HG03039 (cell line): Measurements from ENCODE around the gene NKX1-1.
"Not testable (repeated sequence)": the region's sequence is repeated elsewhere in the genome, so short reads cannot be mapped to it uniquely, and the experiment has no call there.

Experiments used
- ATAC-seq: cut with Tn5 transposase; IDR thresholded peaks from one replicate; pipeline ENCODE4 v1.9.1; 2021; ENCODE audit warnings: mild to moderate bottlenecking, moderate library complexity; ENCODE audit not compliant: unreplicated experiment

NKX1-1 gene

DNA sequence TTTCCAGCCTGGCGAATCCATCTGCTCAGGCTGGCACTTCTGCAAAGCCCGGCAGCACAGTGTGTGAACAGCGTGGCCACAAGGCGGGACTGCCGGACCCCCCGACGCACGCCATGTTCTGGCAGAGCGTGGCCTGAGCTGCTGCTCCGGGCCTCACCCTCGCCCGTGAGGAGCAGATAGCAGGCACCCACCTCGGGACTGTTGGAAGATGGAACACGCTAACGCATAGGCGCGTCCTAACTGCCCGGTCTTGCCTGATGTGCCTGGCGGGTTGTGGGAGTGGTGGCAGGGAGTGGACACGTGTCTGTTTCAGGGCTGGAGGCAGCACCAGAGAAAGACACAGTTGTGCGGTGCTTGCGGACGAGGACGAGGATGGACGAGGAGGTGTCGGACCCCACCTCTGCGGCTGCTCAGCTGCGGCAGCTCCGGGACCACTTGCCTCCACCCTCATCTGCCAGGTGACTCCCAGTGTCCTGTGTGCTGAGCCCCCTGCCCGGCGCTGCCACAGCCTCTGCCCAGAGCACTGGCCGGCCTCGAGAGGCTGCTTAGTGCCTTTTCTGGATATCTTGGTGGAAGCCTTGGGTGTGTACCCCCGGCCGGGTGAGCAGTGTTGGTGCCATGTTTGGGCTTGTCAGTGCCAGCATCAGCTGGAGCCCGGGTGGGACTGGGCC lies 31.1 kb downstream of the NKX1-1 start:
- no peak for ATAC-seq

DNA sequence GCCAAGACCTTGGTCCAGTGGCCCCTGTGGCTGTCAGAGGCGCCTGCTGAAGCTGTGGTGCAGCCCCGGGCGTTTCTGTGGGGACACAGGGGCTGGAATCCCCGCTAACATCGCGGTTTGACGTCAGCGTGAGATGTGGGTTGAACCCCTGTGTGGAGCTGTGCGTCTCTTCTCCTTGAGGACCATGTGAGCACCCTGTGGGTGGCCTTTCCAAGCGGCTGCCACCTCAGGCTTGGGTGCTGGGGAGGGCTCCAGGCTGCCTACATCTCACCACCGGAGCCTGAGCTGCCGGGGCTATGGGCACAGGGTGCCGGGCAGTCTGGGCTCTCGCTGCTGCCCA lies 31.6 kb downstream of the NKX1-1 start:
- no peak for ATAC-seq

DNA sequence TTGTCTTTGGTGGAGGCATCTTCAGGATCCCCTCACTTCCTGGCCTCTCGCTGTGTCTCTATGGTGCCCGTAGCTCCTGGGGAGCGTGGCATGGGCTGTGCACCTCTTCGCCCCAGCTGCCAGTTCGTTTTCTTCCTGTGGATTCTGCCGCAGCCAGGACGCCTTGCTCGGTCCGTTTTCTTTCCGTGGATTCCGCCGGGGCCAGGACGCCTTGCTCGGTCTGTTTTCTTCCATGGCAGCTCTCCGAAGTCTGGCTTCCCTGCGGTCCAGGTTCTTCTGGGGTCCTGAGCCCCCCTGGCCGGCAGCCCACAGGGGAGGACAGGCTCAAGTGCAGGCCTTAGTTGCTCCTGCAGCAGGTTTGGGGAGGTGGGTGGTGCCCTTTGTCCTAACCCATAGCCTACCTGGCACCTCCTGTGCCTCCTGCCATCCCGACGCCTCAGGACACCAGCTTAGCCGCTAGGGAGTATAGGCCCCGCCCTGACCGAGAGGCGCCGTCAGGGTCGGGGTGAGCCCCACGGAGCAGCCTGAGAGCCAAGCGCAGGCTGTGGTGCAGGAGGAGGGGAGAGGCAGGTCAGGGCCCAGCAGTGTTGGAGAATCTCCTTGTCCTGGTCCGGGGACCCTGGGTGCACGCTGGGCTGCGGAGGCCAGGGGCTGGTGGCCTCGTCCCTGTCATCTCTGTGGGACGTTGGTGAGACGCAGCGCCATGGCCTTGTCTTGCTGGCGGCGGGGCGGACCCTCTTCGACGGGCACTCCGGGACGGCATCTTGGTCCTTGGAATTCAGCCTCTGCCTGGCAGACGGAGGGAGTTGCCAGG lies 32.1 kb downstream of the NKX1-1 start:
- ATAC-seq = no peak

DNA sequence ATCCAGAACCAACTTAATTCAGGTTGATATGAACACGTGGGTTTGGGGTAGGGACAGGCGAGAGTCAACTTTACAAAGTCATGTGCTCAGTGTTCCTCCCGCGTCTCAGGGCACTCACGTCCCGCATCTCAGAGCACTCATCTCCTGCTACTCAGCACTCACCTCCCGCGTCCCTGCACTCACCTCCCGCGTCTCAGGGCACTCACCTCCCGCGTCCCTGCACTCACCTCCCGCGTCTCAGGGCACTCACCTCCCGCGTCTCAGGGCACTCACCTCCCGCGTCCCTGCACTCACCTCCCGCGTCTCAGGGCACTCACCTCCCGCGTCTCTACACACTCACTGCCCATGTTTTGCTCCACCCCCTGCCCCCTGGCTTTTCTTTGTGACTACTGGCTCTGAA lies 33.7 kb downstream of the NKX1-1 start:
- ATAC-seq = not testable (repeated sequence)

DNA sequence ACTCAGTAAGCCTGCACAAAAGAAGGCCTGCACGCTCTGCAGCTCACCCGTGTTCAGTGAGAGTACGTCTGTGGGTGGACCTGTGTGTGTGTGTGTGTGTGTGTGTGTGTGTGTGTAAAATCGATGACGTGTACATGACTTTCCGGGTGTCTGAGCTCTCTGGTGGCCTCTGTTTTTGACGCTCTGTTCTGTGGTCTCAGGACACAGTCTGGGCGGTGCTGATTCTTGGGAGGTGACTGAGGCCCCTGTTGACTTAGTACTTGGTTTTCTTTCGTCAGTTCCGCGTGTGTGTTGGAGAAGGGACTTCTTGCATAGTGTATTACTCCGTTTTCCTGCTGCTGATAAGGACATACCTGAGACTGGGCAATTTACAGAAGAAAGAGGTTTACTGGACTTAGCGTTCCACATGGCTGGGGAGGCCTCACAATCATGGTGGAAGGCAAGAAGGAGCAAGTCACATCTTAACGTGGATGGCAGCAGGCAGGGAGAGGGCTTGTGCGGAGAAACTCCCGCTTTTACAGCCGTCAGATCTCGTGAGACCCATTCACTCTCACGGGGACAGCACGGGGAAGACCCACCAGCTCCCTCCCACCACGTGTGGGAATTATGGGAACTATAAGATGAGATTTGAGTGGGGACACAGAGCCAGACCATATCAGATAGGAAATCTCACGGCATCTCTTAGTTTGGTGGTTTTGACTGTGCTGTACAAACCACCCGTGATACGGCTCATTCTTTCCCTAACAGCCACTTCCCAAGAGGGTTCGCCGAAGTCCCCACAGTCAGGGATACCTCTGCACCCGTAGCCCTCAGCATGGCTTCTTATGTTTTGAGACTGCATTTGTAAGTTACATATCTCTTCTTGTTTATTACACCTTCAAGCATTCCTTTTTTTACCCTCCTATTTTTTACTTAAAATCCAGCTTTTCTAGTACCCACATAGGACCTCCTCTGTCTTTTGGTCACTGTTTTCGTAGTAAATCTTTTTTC lies 34.8 kb downstream of the NKX1-1 start:
- no peak for ATAC-seq

DNA sequence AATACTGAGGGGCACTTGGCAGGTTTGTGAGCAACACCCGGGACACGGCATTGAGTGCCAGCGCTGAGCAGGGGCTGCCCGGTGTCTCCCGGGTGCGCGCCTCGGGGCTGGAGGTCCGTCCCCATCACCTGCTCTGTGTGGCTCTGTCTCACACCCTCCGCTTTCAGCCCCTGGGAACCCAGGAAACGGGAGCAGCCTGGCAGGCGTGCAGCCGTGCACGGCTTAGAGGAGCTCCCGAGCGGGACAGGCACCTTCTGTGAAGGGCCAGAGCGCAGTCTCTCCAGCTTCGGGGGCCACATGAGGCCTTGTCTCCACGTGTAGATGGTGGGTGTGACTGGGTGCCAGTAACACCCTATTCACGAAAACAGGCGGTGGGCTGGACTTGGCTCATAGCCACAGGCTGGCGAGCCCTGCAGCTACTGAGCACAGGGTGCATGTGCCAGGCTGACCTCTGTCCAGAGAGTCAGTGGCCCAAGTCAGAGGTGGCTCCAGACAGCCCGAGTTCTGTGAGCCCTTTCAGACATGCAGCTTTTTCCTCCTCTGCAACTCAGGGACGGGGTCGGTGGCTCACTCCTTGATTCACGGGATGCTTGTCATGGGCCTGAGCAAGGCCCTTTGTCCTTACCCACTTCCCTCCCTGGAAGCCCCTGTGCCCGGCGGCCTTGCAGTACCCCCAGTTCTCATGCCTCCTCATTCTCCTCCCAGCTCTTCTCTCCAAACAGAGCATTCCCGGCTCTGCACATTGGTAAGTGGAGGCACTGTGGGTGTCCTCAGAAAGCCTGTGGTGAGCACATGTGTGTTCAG lies 35.7 kb downstream of the NKX1-1 start:
- no peak for ATAC-seq

- ATAC-seq = no peak
Measured at GRCh38 chr4:1369479-1370079, 36.7 kb downstream of the NKX1-1 start.

DNA sequence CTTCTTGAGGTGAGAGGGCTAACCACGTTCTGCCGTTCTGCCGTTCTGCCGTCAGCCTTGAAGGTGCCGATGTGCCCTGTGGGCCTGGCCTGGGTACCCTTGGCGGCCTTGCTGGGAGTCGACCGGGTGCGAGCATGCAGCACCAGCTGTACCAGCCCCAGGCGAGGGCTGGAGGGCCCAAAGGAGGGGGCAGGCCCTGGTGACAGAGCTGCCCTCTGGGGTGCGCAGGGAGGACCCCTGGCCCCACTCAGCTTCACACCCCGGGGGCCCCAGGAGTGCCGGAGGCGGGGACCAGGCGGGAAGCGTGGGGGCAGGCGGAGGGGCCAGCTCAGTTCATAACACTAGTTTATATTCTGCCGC lies 37.2 kb downstream of the NKX1-1 start:
- no peak for ATAC-seq

DNA sequence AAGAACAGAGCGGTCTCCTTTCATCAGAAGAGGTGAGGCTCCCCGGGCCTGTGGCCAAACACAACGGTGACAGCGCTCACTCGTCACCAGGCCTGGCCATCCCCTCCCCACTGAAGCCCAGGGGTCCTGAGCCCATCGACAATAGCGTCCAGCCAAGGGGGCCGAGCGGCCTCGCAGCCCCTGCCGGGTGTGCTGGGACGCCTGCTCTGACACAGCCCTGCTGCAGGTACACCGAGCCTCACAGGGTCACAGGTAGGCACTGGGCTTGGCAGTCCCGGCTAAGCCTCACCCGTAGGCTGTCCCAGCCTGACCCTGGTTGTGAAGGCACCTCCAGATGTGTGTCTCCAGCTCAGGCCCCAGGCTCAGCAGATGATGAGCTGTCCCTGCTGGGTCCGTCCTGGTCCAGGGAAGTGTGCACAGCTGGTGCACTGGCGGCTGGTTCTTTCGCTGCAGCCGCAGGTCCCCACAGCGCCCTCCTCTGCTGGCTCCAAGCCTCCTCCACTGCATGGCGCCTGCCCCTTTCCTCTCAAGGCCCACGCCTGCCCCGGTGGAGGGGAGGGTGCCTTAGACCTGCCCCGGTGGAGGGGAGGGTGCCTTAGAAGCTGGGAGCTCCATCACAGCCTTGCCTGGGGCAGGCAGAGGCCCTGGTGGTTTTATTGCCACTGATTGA lies 37.7 kb downstream of the NKX1-1 start:
- no peak for ATAC-seq

GRCh38 chr4:1367936-1368289 lies 38.3 kb downstream of the NKX1-1 start:
- no peak for ATAC-seq

GRCh38 chr4:1367230-1367935 lies 38.9 kb downstream of the NKX1-1 start:
- no peak for ATAC-seq

GRCh38 chr4:1366371-1367229 lies 39.6 kb downstream of the NKX1-1 start:
- ATAC-seq = no peak

DNA sequence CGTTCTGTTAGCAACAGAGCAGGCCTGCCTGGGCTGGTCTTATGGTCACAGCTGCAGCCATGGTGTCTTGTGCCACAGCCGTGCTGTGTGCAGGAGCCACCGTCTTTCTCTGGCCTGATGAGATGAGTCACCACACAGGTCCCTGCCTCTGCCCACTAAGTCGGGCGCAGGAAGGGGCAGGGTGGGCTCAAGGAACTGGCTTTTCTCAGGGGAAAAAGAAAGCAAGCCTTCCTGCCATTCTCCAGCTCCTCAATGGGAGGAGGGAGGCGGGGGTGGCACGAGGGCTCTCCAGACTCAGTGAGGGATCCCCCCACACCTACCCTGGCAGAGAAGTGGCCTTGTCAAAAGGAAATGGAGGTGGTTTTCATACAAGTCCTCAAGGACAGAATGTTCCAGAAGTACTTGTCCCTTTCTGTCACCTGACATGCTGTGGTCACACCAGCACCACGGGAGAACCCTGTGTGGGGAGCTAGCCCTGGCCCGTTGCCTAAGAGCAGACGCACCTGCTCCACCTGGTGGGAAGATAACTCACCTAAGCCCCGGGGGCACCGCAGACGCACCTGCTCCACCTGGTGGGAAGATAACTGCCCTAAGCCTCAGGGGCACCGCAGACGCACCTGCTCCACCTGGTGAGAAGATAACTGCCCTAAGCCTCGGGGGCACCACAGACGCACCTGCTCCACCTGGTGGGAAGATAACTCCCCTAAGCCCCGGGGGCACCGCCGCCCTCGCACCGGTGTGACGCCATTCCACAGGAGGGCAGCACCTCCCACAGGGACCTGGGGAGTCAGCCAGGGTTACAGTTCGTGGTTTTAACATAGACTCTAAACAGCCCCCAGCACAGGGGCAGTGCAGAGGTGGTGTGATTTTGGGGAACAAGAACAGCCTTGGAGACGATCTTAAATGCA lies 40.7 kb downstream of the NKX1-1 start:
- ATAC-seq = no peak

GRCh38 chr4:1364748-1365147 lies 41.5 kb downstream of the NKX1-1 start:
- ATAC-seq = no peak

- no peak for ATAC-seq
Measured at GRCh38 chr4:1364217-1364616, 42.0 kb downstream of the NKX1-1 start.

DNA sequence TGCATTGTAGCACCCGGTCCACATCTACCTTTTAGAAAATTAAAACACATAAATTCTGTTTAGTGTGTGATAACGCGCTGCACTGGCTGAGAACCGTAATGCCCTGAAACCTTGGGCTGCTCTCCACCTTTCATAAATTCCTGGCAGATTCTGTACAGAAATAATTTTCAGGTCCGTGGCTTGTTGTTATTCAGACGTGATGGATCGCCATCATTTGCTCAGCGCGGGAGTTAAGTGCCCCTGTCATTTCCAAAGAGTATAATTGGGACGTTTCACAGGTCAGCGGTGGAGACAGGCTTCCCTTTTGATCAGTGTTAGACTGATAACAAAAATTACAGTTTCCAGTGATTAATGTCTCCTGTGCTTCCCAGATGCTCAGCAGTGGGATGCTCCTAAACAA lies 42.7 kb downstream of the NKX1-1 start:
- ATAC-seq = no peak

- ATAC-seq = no peak
Measured at GRCh38 chr4:1362521-1362920, 43.7 kb downstream of the NKX1-1 start.
